ENCODE results near the gene TRIO.
A peak's percentile ranks its signal among the peaks of the same experiment; 100 is the strongest.

Gene TRIO

GRCh38 chr5:14176888-14177287, 33.7 kb downstream of the TRIO start:
- intact Hi-C loops (cut with DNase I) = no loop called here
- DNase-seq = no peak

- no peak for DNase-seq
- intact Hi-C loops (cut with DNase I) = no loop called here
Observed at GRCh38 chr5:14177634-14178033, 34.5 kb downstream of the TRIO start.

- intact Hi-C loops (cut with DNase I) = no loop called here
- no peak for DNase-seq
Observed at GRCh38 chr5:14178091-14178490, 34.9 kb downstream of the TRIO start.

GRCh38 chr5:14178671-14179211, 35.6 kb downstream of the TRIO start:
- DNase-seq = peak in 2 of 42 donors; percentile 38 to 69
- intact Hi-C loops (cut with DNase I) = no loop called here

- no peak for DNase-seq
- intact Hi-C loops (cut with DNase I) = no loop called here
Observed at GRCh38 chr5:14179446-14179845, 36.3 kb downstream of the TRIO start.

GRCh38 chr5:14180437-14180836, 37.3 kb downstream of the TRIO start:
- DNase-seq = no peak
- intact Hi-C loops (cut with DNase I) = no loop called here

GRCh38 chr5:14181299-14181968, 38.3 kb downstream of the TRIO start:
- DNase-seq = no peak
- intact Hi-C loops (cut with DNase I) = no loop called here

- DNase-seq = no peak
- intact Hi-C loops (cut with DNase I) = no loop called here
Observed at GRCh38 chr5:14182761-14183160, 39.6 kb downstream of the TRIO start.

GRCh38 chr5:14183187-14183939, 40.2 kb downstream of the TRIO start:
- no peak for DNase-seq
- intact Hi-C loops (cut with DNase I) = no loop called here

GRCh38 chr5:14184082-14184481, 40.9 kb downstream of the TRIO start:
- intact Hi-C loops (cut with DNase I) = no loop called here
- no peak for DNase-seq

- intact Hi-C loops (cut with DNase I) = no loop called here
- no peak for DNase-seq
Observed at GRCh38 chr5:14184725-14185124, 41.6 kb downstream of the TRIO start.

GRCh38 chr5:14185326-14186058, 42.4 kb downstream of the TRIO start:
- DNase-seq = peak in 30 of 42 donors; percentile 11 to 70 (median 42)
- intact Hi-C loops (cut with DNase I) = no loop called here

- intact Hi-C loops (cut with DNase I) = no loop called here
- DNase-seq = peak in 1 of 42 donors; percentile 31
Observed at GRCh38 chr5:14186059-14186830, 43.1 kb downstream of the TRIO start.

GRCh38 chr5:14187157-14187556, 44.0 kb downstream of the TRIO start:
- DNase-seq = no peak
- intact Hi-C loops (cut with DNase I) = no loop called here

- DNase-seq = no peak
- intact Hi-C loops (cut with DNase I) = no loop called here
Observed at GRCh38 chr5:14187660-14188059, 44.5 kb downstream of the TRIO start.

- intact Hi-C loops (cut with DNase I) = no loop called here
- no peak for DNase-seq
Observed at GRCh38 chr5:14188778-14189177, 45.6 kb downstream of the TRIO start.

- intact Hi-C loops (cut with DNase I) = no loop called here
Observed at GRCh38 chr5:14189680-14190079, 46.5 kb downstream of the TRIO start.

GRCh38 chr5:14190194-14191164, 47.3 kb downstream of the TRIO start:
- intact Hi-C loops (cut with DNase I) = no loop called here
- peak in 1 of 42 donors; percentile 63 for DNase-seq

More at GRCh38 chr5:14189680-14190079, 46.5 kb downstream of the TRIO start:
- no peak for DNase-seq
